ENCODE data around the gene MPHOSPH9. TPM values are rescaled to one million over a fixed set of nuclear protein-coding genes. Genes with fewer than 3 reads are reported as not detected.

Gene MPHOSPH9
- total RNA-seq: 12.6 and 25.5 TPM in 2 replicates

GRCh38 chr12:123232807-123233504 is at the start of gene MPHOSPH9, which contains the start of gene MTRFR:
TSS of gene MPHOSPH9 (minus strand) at chr12:123233141. CDS start at chr12:123230364, 2,777 bp downstream.
TSS of gene MTRFR (plus strand) at chr12:123233436. CDS start at chr12:123253675, 20,239 bp downstream.

GRCh38 chr12:123150744-123151456 is 82.0 kb downstream of the MPHOSPH9 start, which contains the start of gene PITPNM2:
TSS of gene PITPNM2 (minus strand) at chr12:123151090. CDS start at chr12:123034590, 116,500 bp downstream.

Other genes starting within 250 kb of the MPHOSPH9 start
- gene PITPNM2, start 82.1 kb downstream of the MPHOSPH9 start, total RNA-seq: 1.8 and 2.5 TPM in 2 replicates
- gene MTRFR, start 295 bp upstream of the MPHOSPH9 start, total RNA-seq: 8.1 and 9.6 TPM in 2 replicates
- 211 and 256 TPM in 2 replicates for gene CDK2AP1, start 38.7 kb upstream of the MPHOSPH9 start, total RNA-seq
- gene SBNO1, start 131.7 kb upstream of the MPHOSPH9 start, total RNA-seq: 10.8 and 17.5 TPM in 2 replicates
- 22.6 and 33.4 TPM in 2 replicates for gene KMT5A, start 151.0 kb upstream of the MPHOSPH9 start, total RNA-seq
- 4.2 and 6.5 TPM in 2 replicates for gene RILPL2, start 203.5 kb upstream of the MPHOSPH9 start, total RNA-seq
- 4.2 and 10.4 TPM in 2 replicates for gene SNRNP35, start 225.0 kb upstream of the MPHOSPH9 start, total RNA-seq

All from cardiac atrium fibroblast (primary cell).